ENCODE results near the gene JAK1.

- TF ChIP-seq POLR2AphosphoS5 (IDR thresholded peaks at IDR 0.05; ENCODE audit: low read depth) (no peak), EZH2 (IDR thresholded peaks at IDR 0.05; ENCODE audit: low read depth, unreplicated experiment) (no peak), CTCF (conservative IDR thresholded peaks at IDR 0.05; ENCODE audit: low read depth in 2 of 2) (no peak), EZH2phosphoT487 (IDR thresholded peaks at IDR 0.05; ENCODE audit: unreplicated experiment) (no peak), REST (IDR thresholded peaks at IDR 0.05; ENCODE audit: unreplicated experiment) (no peak), JUNB (IDR thresholded peaks at IDR 0.05; ENCODE audit: unreplicated experiment) (no peak), CREB1 (CRISPR knock-in tag; IDR thresholded peaks at IDR 0.05; ENCODE audit: low read depth) (no peak), ZNF331 (CRISPR knock-in tag; IDR thresholded peaks at IDR 0.05; ENCODE audit: low read depth) (no peak), STAT1 (IDR thresholded peaks at IDR 0.05; ENCODE audit: unreplicated experiment) (no peak), ZNF114 (CRISPR knock-in tag; IDR thresholded peaks at IDR 0.05) (no peak), ETS1 (IDR thresholded peaks at IDR 0.05) (no peak), NANOG (IDR thresholded peaks at IDR 0.05; ENCODE audit: borderline replicate concordance) (no peak), ZNF462 (CRISPR knock-in tag; IDR thresholded peaks at IDR 0.05) (no peak)
Observed at GRCh38 chr1:64942118-64942517, 24.2 kb downstream of the JAK1 start.

Measured in GM23338 (cell line).